ENCODE results near the gene OTUB2.
A peak's percentile ranks its signal among the peaks of the same experiment; 100 is the strongest.
"Not testable (repeated sequence)": the region's sequence is repeated elsewhere in the genome, so short reads cannot be mapped to it uniquely, and the experiment has no call there.

OTUB2 gene

GRCh38 chr14:94062344-94062940 is 36.3 kb downstream of the OTUB2 start:
- no peak for DNase-seq

GRCh38 chr14:94066089-94066676 is 40.0 kb downstream of the OTUB2 start:
- no peak for DNase-seq

GRCh38 chr14:94072076-94072475 is 45.9 kb downstream of the OTUB2 start:
- DNase-seq = not testable (repeated sequence)

GRCh38 chr14:94074534-94074933 is 48.4 kb downstream of the OTUB2 start:
- no peak for DNase-seq

GRCh38 chr14:94075008-94075407 is 48.9 kb downstream of the OTUB2 start:
- no peak for DNase-seq

GRCh38 chr14:94077111-94077821 is 51.1 kb downstream of the OTUB2 start:
- no peak for DNase-seq

- no peak for DNase-seq
Measured at GRCh38 chr14:94077823-94078222, 51.7 kb downstream of the OTUB2 start.

GRCh38 chr14:94079891-94080620 is 53.9 kb downstream of the OTUB2 start:
- DNase-seq = no peak

- peak; percentile 88 to 95 (median 92) for DNase-seq
Measured at GRCh38 chr14:94080621-94081385, 54.7 kb downstream of the OTUB2 start, which contains the start of the genes DDX24 and IFI27L1. Gene DDX24, minus strand, starts transcription at chr14:94081202. Its CDS starts 1,460 bp downstream, at chr14:94079742. Gene IFI27L1, plus strand, starts transcription at chr14:94081310. Its CDS starts 15,628 bp downstream, at chr14:94096938.

- DNase-seq = no peak
Measured at GRCh38 chr14:94081386-94081820, 55.3 kb downstream of the OTUB2 start.

- no peak for DNase-seq
Measured at GRCh38 chr14:94087891-94088290, 61.8 kb downstream of the OTUB2 start.

GRCh38 chr14:94088516-94088915 is 62.4 kb downstream of the OTUB2 start:
- DNase-seq = no peak

GRCh38 chr14:94089479-94089878 is 63.3 kb downstream of the OTUB2 start:
- DNase-seq = no peak

- no peak for DNase-seq
Measured at GRCh38 chr14:94093418-94093817, 67.3 kb downstream of the OTUB2 start.

GRCh38 chr14:94097091-94097490 is 71.0 kb downstream of the OTUB2 start:
- DNase-seq = no peak

Data from activated naive CD4-positive, alpha-beta T cell (primary cell).